Measurements from ENCODE around the gene PITPNC1. TPM values are rescaled to one million over a fixed set of nuclear protein-coding genes. Genes with fewer than 3 reads are reported as not detected.
"Not testable (repeated sequence)": the region's sequence is repeated elsewhere in the genome, so short reads cannot be mapped to it uniquely, and the experiment has no call there.

Gene PITPNC1
- total and polyA plus RNA-seq, 4 donors, result 2.3 to 29.6 (median 17.8) TPM

GRCh38 chr17:67430515-67430914 lies 53.4 kb downstream of the PITPNC1 start:
- H3K27me3 ChIP-seq (ENCODE audit: control insufficient read depth in 1 of 2, insufficient read depth in 2 of 2, low read length in 1 of 2); H3K9me3 ChIP-seq (ENCODE audit: control insufficient read depth, low read length); H3K27ac ChIP-seq (ENCODE audit: low read depth in 1 of 2, low read length in 2 of 2); H3K4me1 ChIP-seq (ENCODE audit: control insufficient read depth in 1 of 2, insufficient read depth in 2 of 2, low read length in 2 of 2); H3K36me3 ChIP-seq (ENCODE audit: control insufficient read depth in 1 of 2, insufficient read depth in 2 of 2, low read length in 1 of 2); H3K4me3 ChIP-seq (ENCODE audit: low read length in 2 of 2); DNase-seq; ATAC-seq (ENCODE audit: low FRiP score); intact Hi-C loops (cut with DNase I): not testable (repeated sequence)
- WGBS, 2 donors, result 97% methylated on average over 4 of the region's 4 CpGs

- Histone ChIP-seq H3K27me3 (ENCODE audit: control insufficient read depth in 1 of 2, insufficient read depth in 2 of 2, low read length in 1 of 2) (no peaks in the 10 kb centered on the region), H3K4me1 (ENCODE audit: control insufficient read depth in 1 of 2, insufficient read depth in 2 of 2, low read length in 2 of 2) (no peaks in the 10 kb centered on the region), H3K27ac (ENCODE audit: low read depth in 1 of 2, low read length in 2 of 2) (no peak overlapping the region), H3K36me3 (ENCODE audit: control insufficient read depth in 1 of 2, insufficient read depth in 2 of 2, low read length in 1 of 2) (no peaks in the 10 kb centered on the region), H3K4me3 (ENCODE audit: low read length in 2 of 2) (no peak overlapping the region), H3K9me3 (ENCODE audit: control insufficient read depth, low read length) (no peaks in the 10 kb centered on the region)
- 84 to 88% methylated on average over 9 of the region's 9 CpGs for WGBS, 2 donors
- intact Hi-C loops (cut with DNase I), result no loop called here
- DNase-seq (no peak), ATAC-seq (ENCODE audit: low FRiP score) (no peak)
These were observed 54.4 kb downstream of the PITPNC1 start for GRCh38 chr17:67431249-67432015.

GRCh38 chr17:67433248-67433924 lies 56.3 kb downstream of the PITPNC1 start:
- ATAC-seq (ENCODE audit: low FRiP score), result no peak

GRCh38 chr17:67434061-67434525 lies 57.0 kb downstream of the PITPNC1 start:
- DNase-seq, result peak in 1 of 2 donors; percentile 61
- Histone ChIP-seq H3K36me3 (ENCODE audit: control insufficient read depth in 1 of 2, insufficient read depth in 2 of 2, low read length in 1 of 2) (no peaks in the 10 kb centered on the region), H3K4me3 (ENCODE audit: low read length in 2 of 2) (no peak overlapping the region), H3K4me1 (ENCODE audit: control insufficient read depth in 1 of 2, insufficient read depth in 2 of 2, low read length in 2 of 2) (no peaks in the 10 kb centered on the region), H3K9me3 (ENCODE audit: control insufficient read depth, low read length) (no peaks in the 10 kb centered on the region), H3K27me3 (ENCODE audit: control insufficient read depth in 1 of 2, insufficient read depth in 2 of 2, low read length in 1 of 2) (no peaks in the 10 kb centered on the region), H3K27ac (ENCODE audit: low read depth in 1 of 2, low read length in 2 of 2) (no peak overlapping the region)
- intact Hi-C loops (cut with DNase I), result no loop called here
- WGBS, 2 donors, result 78 to 79% methylated on average over 6 of the region's 6 CpGs
- ATAC-seq (ENCODE audit: low FRiP score), result no peak

More at GRCh38 chr17:67433248-67433924, 56.3 kb downstream of the PITPNC1 start:
- Histone ChIP-seq H3K27me3 (ENCODE audit: control insufficient read depth in 1 of 2, insufficient read depth in 2 of 2, low read length in 1 of 2) (no peaks in the 10 kb centered on the region), H3K36me3 (ENCODE audit: control insufficient read depth in 1 of 2, insufficient read depth in 2 of 2, low read length in 1 of 2) (no peaks in the 10 kb centered on the region), H3K4me1 (ENCODE audit: control insufficient read depth in 1 of 2, insufficient read depth in 2 of 2, low read length in 2 of 2) (no peaks in the 10 kb centered on the region), H3K9me3 (ENCODE audit: control insufficient read depth, low read length) (no peaks in the 10 kb centered on the region), H3K4me3 (ENCODE audit: low read length in 2 of 2) (no peak overlapping the region), H3K27ac (ENCODE audit: low read depth in 1 of 2, low read length in 2 of 2) (no peak overlapping the region)
- 90 to 94% methylated on average over 21 of the region's 21 CpGs for WGBS, 2 donors
- DNase-seq, result no peak
- intact Hi-C loops (cut with DNase I), result no loop called here

- H3K4me3 ChIP-seq (ENCODE audit: low read length in 2 of 2), result no peak overlapping the region
- ATAC-seq (ENCODE audit: low FRiP score) (no peak), DNase-seq (no peak)
- H3K4me1 ChIP-seq (ENCODE audit: control insufficient read depth in 1 of 2, insufficient read depth in 2 of 2, low read length in 2 of 2), result no peaks in the 10 kb centered on the region
- H3K36me3 ChIP-seq (ENCODE audit: control insufficient read depth in 1 of 2, insufficient read depth in 2 of 2, low read length in 1 of 2), result no peaks in the 10 kb centered on the region
- 87 to 94% methylated on average over 5 of the region's 5 CpGs for WGBS, 2 donors
- intact Hi-C loops (cut with DNase I), result no loop called here
- H3K9me3 ChIP-seq (ENCODE audit: control insufficient read depth, low read length), result no peaks in the 10 kb centered on the region
- no peak overlapping the region for H3K27ac ChIP-seq (ENCODE audit: low read depth in 1 of 2, low read length in 2 of 2)
- no peaks in the 10 kb centered on the region for H3K27me3 ChIP-seq (ENCODE audit: control insufficient read depth in 1 of 2, insufficient read depth in 2 of 2, low read length in 1 of 2)
These were observed 58.0 kb downstream of the PITPNC1 start for GRCh38 chr17:67435122-67435521.

- WGBS, 2 donors, result 98% methylated on average over 5 of the region's 5 CpGs
- Histone ChIP-seq H3K4me3 (ENCODE audit: low read length in 2 of 2) (no peak overlapping the region), H3K4me1 (ENCODE audit: control insufficient read depth in 1 of 2, insufficient read depth in 2 of 2, low read length in 2 of 2) (no peaks in the 10 kb centered on the region), H3K27ac (ENCODE audit: low read depth in 1 of 2, low read length in 2 of 2) (no peak overlapping the region), H3K36me3 (ENCODE audit: control insufficient read depth in 1 of 2, insufficient read depth in 2 of 2, low read length in 1 of 2) (no peaks in the 10 kb centered on the region), H3K9me3 (ENCODE audit: control insufficient read depth, low read length) (no peaks in the 10 kb centered on the region), H3K27me3 (ENCODE audit: control insufficient read depth in 1 of 2, insufficient read depth in 2 of 2, low read length in 1 of 2) (no peaks in the 10 kb centered on the region)
- intact Hi-C loops (cut with DNase I), result no loop called here
- DNase-seq, result no peak
- ATAC-seq (ENCODE audit: low FRiP score), result no peak
These were observed 58.7 kb downstream of the PITPNC1 start for GRCh38 chr17:67435786-67436185.

GRCh38 chr17:67436233-67436632 lies 59.2 kb downstream of the PITPNC1 start:
- Histone ChIP-seq H3K4me1 (ENCODE audit: control insufficient read depth in 1 of 2, insufficient read depth in 2 of 2, low read length in 2 of 2) (no peaks in the 10 kb centered on the region), H3K9me3 (ENCODE audit: control insufficient read depth, low read length) (no peaks in the 10 kb centered on the region), H3K4me3 (ENCODE audit: low read length in 2 of 2) (no peak overlapping the region), H3K36me3 (ENCODE audit: control insufficient read depth in 1 of 2, insufficient read depth in 2 of 2, low read length in 1 of 2) (no peaks in the 10 kb centered on the region), H3K27ac (ENCODE audit: low read depth in 1 of 2, low read length in 2 of 2) (no peak overlapping the region), H3K27me3 (ENCODE audit: control insufficient read depth in 1 of 2, insufficient read depth in 2 of 2, low read length in 1 of 2) (no peaks in the 10 kb centered on the region)
- WGBS, 2 donors, result 83 to 87% methylated on average over 10 of the region's 10 CpGs
- intact Hi-C loops (cut with DNase I), result no loop called here
- DNase-seq, result no peak
- ATAC-seq (ENCODE audit: low FRiP score), result no peak

- no peaks in the 10 kb centered on the region for H3K36me3 ChIP-seq (ENCODE audit: control insufficient read depth in 1 of 2, insufficient read depth in 2 of 2, low read length in 1 of 2)
- WGBS, 2 donors, result 88 to 93% methylated on average over 3 of the region's 3 CpGs
- ATAC-seq (ENCODE audit: low FRiP score) (no peak), DNase-seq (no peak)
- intact Hi-C loops (cut with DNase I), result no loop called here
- H3K27ac ChIP-seq (ENCODE audit: low read depth in 1 of 2, low read length in 2 of 2), result no peak overlapping the region
- no peak overlapping the region for H3K4me3 ChIP-seq (ENCODE audit: low read length in 2 of 2)
- H3K9me3 ChIP-seq (ENCODE audit: control insufficient read depth, low read length), result no peaks in the 10 kb centered on the region
- H3K27me3 ChIP-seq (ENCODE audit: control insufficient read depth in 1 of 2, insufficient read depth in 2 of 2, low read length in 1 of 2), result no peaks in the 10 kb centered on the region
- no peaks in the 10 kb centered on the region for H3K4me1 ChIP-seq (ENCODE audit: control insufficient read depth in 1 of 2, insufficient read depth in 2 of 2, low read length in 2 of 2)
These were observed 61.6 kb downstream of the PITPNC1 start for GRCh38 chr17:67438667-67439066.

GRCh38 chr17:67439269-67439668 lies 62.2 kb downstream of the PITPNC1 start:
- 97 to 100% methylated on average over 2 of the region's 2 CpGs for WGBS, 2 donors
- Histone ChIP-seq H3K4me3 (ENCODE audit: low read length in 2 of 2) (no peak overlapping the region), H3K36me3 (ENCODE audit: control insufficient read depth in 1 of 2, insufficient read depth in 2 of 2, low read length in 1 of 2) (no peaks in the 10 kb centered on the region), H3K27me3 (ENCODE audit: control insufficient read depth in 1 of 2, insufficient read depth in 2 of 2, low read length in 1 of 2) (no peaks in the 10 kb centered on the region), H3K9me3 (ENCODE audit: control insufficient read depth, low read length) (no peaks in the 10 kb centered on the region), H3K27ac (ENCODE audit: low read depth in 1 of 2, low read length in 2 of 2) (no peak overlapping the region), H3K4me1 (ENCODE audit: control insufficient read depth in 1 of 2, insufficient read depth in 2 of 2, low read length in 2 of 2) (no peaks in the 10 kb centered on the region)
- intact Hi-C loops (cut with DNase I), result no loop called here
- no peak for ATAC-seq (ENCODE audit: low FRiP score)
- no peak for DNase-seq
